Activated naive CD8-positive, alpha-beta T cell treated with anti-CD3 and anti-CD28 coated beads, Interleukin-2, amount 50 U/mL, for 24 hours (primary cell): Measurements from ENCODE around the gene ANXA5.

Experiments
- ATAC-seq: fragments of 150-1000 bp; cut with Tn5 transposase; one replicate; pipeline ENCODE4 v1.10.0; 2021
- DNase-seq: peaks from one replicate; pipeline ENCODE4 v3.0.0; 2021
- H3K27ac Mint-ChIP-seq: one replicate; pipeline ENCODE4 v1.8.0; 2021; ENCODE audit warnings: mild to moderate bottlenecking, mixed read lengths
- H3K27me3 Mint-ChIP-seq: one replicate; pipeline ENCODE4 v1.8.0; 2021; ENCODE audit warnings: mixed read lengths
- H3K36me3 Mint-ChIP-seq: one replicate; pipeline ENCODE4 v1.8.0; 2021; ENCODE audit warnings: low read depth, mixed read lengths
- H3K4me1 Mint-ChIP-seq: one replicate; pipeline ENCODE4 v1.8.0; 2021; ENCODE audit warnings: mixed read lengths
- H3K4me3 Mint-ChIP-seq: one replicate; pipeline ENCODE4 v1.8.0; 2021; ENCODE audit warnings: mild to moderate bottlenecking, moderate library complexity, mixed read lengths
- H3K9me3 Mint-ChIP-seq: one replicate; pipeline ENCODE4 v1.8.0; 2021; ENCODE audit warnings: mixed read lengths

The ANXA5 gene

DNA sequence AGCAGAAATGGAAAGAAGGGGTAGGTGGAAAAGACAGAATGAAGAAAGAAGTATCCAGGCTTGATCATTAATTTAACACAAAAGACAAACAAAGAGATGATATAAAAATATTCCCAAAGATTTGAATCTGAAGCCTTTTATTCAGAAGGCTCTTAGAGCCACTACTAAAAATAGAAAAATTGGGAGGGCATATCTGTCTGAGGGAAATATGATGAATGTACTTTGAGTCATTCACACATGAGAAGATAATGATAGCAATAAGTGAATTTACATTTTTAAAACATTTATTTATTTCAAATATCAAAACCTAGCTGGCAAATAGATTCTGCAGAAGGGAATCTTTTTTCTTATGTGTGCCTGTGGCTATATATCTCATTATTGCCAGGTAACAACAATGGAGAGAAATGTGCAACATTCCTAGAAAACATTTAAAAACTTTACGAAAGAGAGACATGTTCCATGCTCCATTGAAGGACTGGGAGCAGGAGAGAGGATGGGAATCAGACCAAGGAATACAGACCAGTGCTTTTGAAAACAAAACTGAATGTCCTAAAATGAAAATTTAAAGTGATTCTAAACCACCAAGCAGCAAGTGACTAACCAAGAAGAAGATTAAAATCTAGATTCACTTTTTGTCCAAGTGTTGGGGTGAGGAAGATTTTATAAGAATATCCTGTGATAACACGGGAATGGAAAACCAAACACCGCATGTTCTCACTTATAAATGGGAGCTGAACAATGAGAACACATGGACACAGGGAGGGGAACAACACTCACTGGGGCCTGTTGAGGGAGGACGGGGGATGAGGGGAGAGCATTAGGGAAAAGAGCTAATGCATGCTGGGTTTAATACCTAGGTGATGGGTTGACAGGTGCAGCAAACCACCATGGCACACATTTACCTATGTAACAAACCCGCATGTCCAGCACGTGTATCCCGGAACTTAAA is 41.2 kb downstream of the ANXA5 start:
- Mint-ChIP-seq H3K27ac (no peak overlapping the region), H3K27me3 (peaks cover 5% of the 10 kb centered on the region), H3K36me3 (no peaks in the 10 kb centered on the region), H3K4me1 (no peaks in the 10 kb centered on the region), H3K9me3 (no peaks in the 10 kb centered on the region), H3K4me3 (no peak overlapping the region)
- DNase-seq (no peak), ATAC-seq (no peak)

- no peaks in the 10 kb centered on the region for H3K9me3 Mint-ChIP-seq
- no peak overlapping the region for H3K27ac Mint-ChIP-seq
- no peak for ATAC-seq
- no peaks in the 10 kb centered on the region for H3K4me1 Mint-ChIP-seq
- no peaks in the 10 kb centered on the region for H3K36me3 Mint-ChIP-seq
- DNase-seq = no peak
- H3K4me3 Mint-ChIP-seq = no peak overlapping the region
- H3K27me3 Mint-ChIP-seq = peaks cover 11% of the 10 kb centered on the region
Measured at GRCh38 chr4:121654738-121655137, 42.0 kb downstream of the ANXA5 start.

DNA sequence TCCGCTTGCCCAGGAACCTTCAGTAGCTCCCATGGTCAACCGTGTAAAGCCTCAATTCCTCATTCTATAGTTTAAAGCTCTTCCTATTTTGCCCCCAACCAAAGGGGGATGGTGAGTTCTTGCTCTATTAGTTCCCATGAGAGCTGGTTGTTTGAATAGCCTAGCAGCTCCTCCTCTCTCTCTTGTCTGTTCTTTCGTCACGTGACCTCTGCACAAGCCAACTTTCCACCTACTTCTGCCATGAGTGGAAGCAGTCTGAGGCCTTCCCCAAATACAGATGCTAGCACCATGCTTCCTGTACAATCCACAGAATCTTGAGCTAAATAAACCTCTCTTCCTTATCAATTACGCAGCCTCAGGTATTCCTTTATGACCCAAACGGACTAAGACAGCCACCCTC is 42.8 kb downstream of the ANXA5 start:
- Mint-ChIP-seq H3K27me3 (peaks cover 11% of the 10 kb centered on the region), H3K4me3 (no peak overlapping the region), H3K27ac (no peak overlapping the region), H3K9me3 (no peaks in the 10 kb centered on the region), H3K36me3 (no peaks in the 10 kb centered on the region), H3K4me1 (no peaks in the 10 kb centered on the region)
- ATAC-seq (no peak), DNase-seq (no peak)

- no peak overlapping the region for H3K4me3 Mint-ChIP-seq
- H3K4me1 Mint-ChIP-seq = no peaks in the 10 kb centered on the region
- H3K36me3 Mint-ChIP-seq = no peaks in the 10 kb centered on the region
- DNase-seq = no peak
- H3K27ac Mint-ChIP-seq = no peak overlapping the region
- no peaks in the 10 kb centered on the region for H3K9me3 Mint-ChIP-seq
- ATAC-seq = no peak
- H3K27me3 Mint-ChIP-seq = peaks cover 11% of the 10 kb centered on the region
Measured at GRCh38 chr4:121653214-121653613, 43.6 kb downstream of the ANXA5 start.

- Mint-ChIP-seq H3K4me1 (no peaks in the 10 kb centered on the region), H3K4me3 (no peak overlapping the region), H3K27me3 (peaks cover 15% of the 10 kb centered on the region), H3K36me3 (no peaks in the 10 kb centered on the region), H3K9me3 (no peaks in the 10 kb centered on the region), H3K27ac (no peak overlapping the region)
- DNase-seq (no peak), ATAC-seq (no peak)
Measured at GRCh38 chr4:121651597-121651996, 45.2 kb downstream of the ANXA5 start.

- peaks cover 13% of the 10 kb centered on the region for H3K27me3 Mint-ChIP-seq
- H3K4me1 Mint-ChIP-seq = no peaks in the 10 kb centered on the region
- no peak for DNase-seq
- ATAC-seq = no peak
- no peak overlapping the region for H3K4me3 Mint-ChIP-seq
- H3K36me3 Mint-ChIP-seq = no peaks in the 10 kb centered on the region
- H3K9me3 Mint-ChIP-seq = no peaks in the 10 kb centered on the region
- no peak overlapping the region for H3K27ac Mint-ChIP-seq
Measured at GRCh38 chr4:121650741-121651140, 46.0 kb downstream of the ANXA5 start.

DNA sequence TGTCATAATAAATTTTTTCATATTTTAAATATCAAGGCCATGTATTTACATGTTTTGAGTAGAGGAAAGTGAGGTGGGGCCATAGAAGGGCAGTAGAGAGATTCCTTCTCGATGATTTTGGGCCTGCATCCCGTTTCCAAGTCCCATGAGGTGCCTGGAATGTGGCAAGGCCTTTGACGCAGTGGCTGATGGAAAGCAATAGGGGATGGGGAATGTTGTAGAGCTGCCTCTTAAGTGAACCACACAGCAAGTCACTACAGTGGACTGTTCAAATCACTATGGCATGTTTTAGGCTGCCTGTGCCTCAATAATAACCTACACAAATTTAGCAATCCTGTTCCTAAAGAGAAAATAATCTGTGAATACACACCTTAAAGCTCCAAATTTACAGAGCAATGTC is 48.3 kb downstream of the ANXA5 start:
- ATAC-seq (no peak), DNase-seq (no peak)
- no peak overlapping the region for H3K27ac Mint-ChIP-seq
- H3K27me3 Mint-ChIP-seq = peaks cover 11% of the 10 kb centered on the region
- no peak overlapping the region for H3K4me3 Mint-ChIP-seq
- H3K36me3 Mint-ChIP-seq = no peaks in the 10 kb centered on the region
- H3K4me1 Mint-ChIP-seq = no peaks in the 10 kb centered on the region
- no peaks in the 10 kb centered on the region for H3K9me3 Mint-ChIP-seq

- H3K9me3 Mint-ChIP-seq = no peaks in the 10 kb centered on the region
- no peak overlapping the region for H3K4me3 Mint-ChIP-seq
Measured at GRCh38 chr4:121642876-121643585, 53.7 kb downstream of the ANXA5 start.

DNA sequence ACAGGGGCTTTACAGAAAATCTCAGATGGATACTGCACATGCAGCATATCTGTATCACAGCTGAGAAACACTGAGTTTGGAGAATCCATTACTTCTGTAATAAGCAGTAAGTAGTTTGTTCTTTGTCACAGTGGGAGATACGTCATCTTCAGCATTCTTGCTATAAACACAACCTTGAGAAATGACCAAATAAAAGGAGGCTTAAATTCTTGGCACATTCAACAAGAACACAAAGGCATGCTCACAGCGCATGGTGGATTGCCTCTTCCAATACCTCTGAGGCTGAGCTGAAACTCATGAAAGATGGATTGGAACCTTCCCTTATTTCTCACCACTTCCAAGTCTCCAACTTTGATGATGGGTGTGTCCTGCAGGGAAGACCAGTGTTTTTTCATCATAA is 54.5 kb downstream of the ANXA5 start:
- DNase-seq = no peak
- no peaks in the 10 kb centered on the region for H3K9me3 Mint-ChIP-seq
- peaks cover 6% of the 10 kb centered on the region for H3K27me3 Mint-ChIP-seq
- H3K36me3 Mint-ChIP-seq = no peaks in the 10 kb centered on the region
- no peak overlapping the region for H3K27ac Mint-ChIP-seq
- H3K4me1 Mint-ChIP-seq = no peaks in the 10 kb centered on the region
- H3K4me3 Mint-ChIP-seq = no peak overlapping the region
- no peak for ATAC-seq

More at GRCh38 chr4:121642876-121643585, 53.7 kb downstream of the ANXA5 start:
- ATAC-seq (no peak), DNase-seq (no peak)
- no peak overlapping the region for H3K27ac Mint-ChIP-seq
- no peaks in the 10 kb centered on the region for H3K4me1 Mint-ChIP-seq
- no peaks in the 10 kb centered on the region for H3K36me3 Mint-ChIP-seq
- H3K27me3 Mint-ChIP-seq = peaks cover 6% of the 10 kb centered on the region

GRCh38 chr4:121633653-121634052 is 63.1 kb downstream of the ANXA5 start:
- Mint-ChIP-seq H3K4me1 (no peaks in the 10 kb centered on the region), H3K4me3 (no peak overlapping the region), H3K27me3 (peaks cover 9% of the 10 kb centered on the region), H3K36me3 (no peaks in the 10 kb centered on the region), H3K27ac (no peak overlapping the region), H3K9me3 (no peaks in the 10 kb centered on the region)
- DNase-seq = no peak
- no peak for ATAC-seq

- H3K27me3 Mint-ChIP-seq = peaks cover 4% of the 10 kb centered on the region
- H3K4me3 Mint-ChIP-seq = no peak overlapping the region
- ATAC-seq (no peak), DNase-seq (no peak)
- no peaks in the 10 kb centered on the region for H3K9me3 Mint-ChIP-seq
- H3K27ac Mint-ChIP-seq = no peak overlapping the region
- H3K4me1 Mint-ChIP-seq = no peaks in the 10 kb centered on the region
- no peaks in the 10 kb centered on the region for H3K36me3 Mint-ChIP-seq
Measured at GRCh38 chr4:121632636-121633035, 64.1 kb downstream of the ANXA5 start.
